Stimulated activated CD8-positive, alpha-beta memory T cell treated with anti-CD3 and anti-CD28 coated beads, Interleukin-12 subunit alpha, Interleukin-12 subunit beta, amount 100 ng/mL, for 4 hours (primary cell): Measurements from ENCODE around the gene SKA1.
"Not testable (repeated sequence)": the region's sequence is repeated elsewhere in the genome, so short reads cannot be mapped to it uniquely, and the experiment has no call there.

Source experiments
- DNase-seq: peaks from one replicate; pipeline ENCODE4 v3.0.0-alpha.2; 2020; ENCODE audit warnings: low read depth

Gene SKA1

GRCh38 chr18:50395093-50395492 is 20.2 kb downstream of the SKA1 start:
- no peak for DNase-seq

GRCh38 chr18:50396005-50396660 is 21.3 kb downstream of the SKA1 start:
- no peak for DNase-seq

GRCh38 chr18:50397023-50397422 is 22.2 kb downstream of the SKA1 start:
- DNase-seq = no peak

- no peak for DNase-seq
Observed at GRCh38 chr18:50398099-50398498, 23.3 kb downstream of the SKA1 start.

GRCh38 chr18:50398947-50399346 is 24.1 kb downstream of the SKA1 start:
- DNase-seq = no peak

GRCh38 chr18:50399582-50399981 is 24.7 kb downstream of the SKA1 start:
- no peak for DNase-seq

- DNase-seq = not testable (repeated sequence)
Observed at GRCh38 chr18:50400438-50400837, 25.6 kb downstream of the SKA1 start.

- DNase-seq = no peak
Observed at GRCh38 chr18:50401295-50401694, 26.4 kb downstream of the SKA1 start.

- DNase-seq = no peak
Observed at GRCh38 chr18:50401888-50402287, 27.0 kb downstream of the SKA1 start.

GRCh38 chr18:50404752-50405581 is 30.1 kb downstream of the SKA1 start:
- DNase-seq = not testable (repeated sequence)

- no peak for DNase-seq
Observed at GRCh38 chr18:50405582-50406271, 30.9 kb downstream of the SKA1 start.

- no peak for DNase-seq
Observed at GRCh38 chr18:50409236-50409635, 34.4 kb downstream of the SKA1 start.

GRCh38 chr18:50410008-50410407 is 35.2 kb downstream of the SKA1 start:
- no peak for DNase-seq

GRCh38 chr18:50410894-50411293 is 36.0 kb downstream of the SKA1 start:
- no peak for DNase-seq

GRCh38 chr18:50416832-50417231 is 42.0 kb downstream of the SKA1 start:
- DNase-seq = not testable (repeated sequence)

GRCh38 chr18:50417705-50418104 is 42.9 kb downstream of the SKA1 start:
- not testable (repeated sequence) for DNase-seq

- DNase-seq = no peak
Observed at GRCh38 chr18:50418650-50419049, 43.8 kb downstream of the SKA1 start.

GRCh38 chr18:50422286-50422898 is 47.5 kb downstream of the SKA1 start:
- DNase-seq = no peak

GRCh38 chr18:50424877-50425690 is 50.2 kb downstream of the SKA1 start:
- no peak for DNase-seq

- DNase-seq = no peak
Observed at GRCh38 chr18:50427896-50428295, 53.0 kb downstream of the SKA1 start.

- DNase-seq = no peak
Observed at GRCh38 chr18:50428531-50429206, 53.8 kb downstream of the SKA1 start.
